SIG-M5 treated with dmso at 0.1 percent for 504 hours (cell line): ENCODE measurements around the gene RPL35A.
"Not testable (repeated sequence)": the region's sequence is repeated elsewhere in the genome, so short reads cannot be mapped to it uniquely, and the experiment has no call there.

ENCODE experiments used
- DNase-seq: peaks from one replicate; lab custom pipeline; 2025; ENCODE audit not compliant: unreplicated experiment; lab: John Stamatoyannopoulos, UW

RPL35A gene

DNA sequence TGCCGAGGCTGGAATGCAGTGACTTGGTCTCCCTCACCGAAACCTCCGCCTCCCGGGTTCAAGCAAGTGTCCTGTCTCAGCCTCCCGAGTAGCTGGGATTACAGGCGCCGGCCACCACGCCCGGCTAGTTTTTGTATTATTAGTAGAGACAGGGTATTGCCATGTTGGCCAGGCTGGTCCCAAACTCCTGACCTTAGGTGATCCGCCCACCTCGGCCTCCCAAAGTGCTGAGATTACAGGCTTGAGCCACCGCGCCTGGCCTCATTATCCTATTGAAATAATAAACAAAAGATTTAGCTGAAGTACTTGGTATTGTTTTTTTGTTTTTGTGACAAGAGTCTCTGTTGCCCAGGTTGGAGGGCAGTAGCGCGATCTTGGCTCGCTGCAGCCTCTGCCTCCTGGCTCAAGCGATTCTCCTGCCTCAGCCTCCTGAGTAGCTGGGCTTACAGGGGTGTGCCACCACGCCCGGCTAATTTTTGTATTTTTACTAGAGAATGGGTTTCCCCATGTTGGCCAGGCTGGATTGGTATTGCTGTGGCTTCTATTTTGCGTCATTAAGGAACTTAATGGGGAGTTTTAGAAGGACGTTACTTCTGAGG lies 1.5 kb downstream of the RPL35A start:
- peak; percentile 18 for DNase-seq

- DNase-seq: no peak
Observed at GRCh38 chr3:197952440-197952839, 2.5 kb downstream of the RPL35A start.

- no peak for DNase-seq
Observed at GRCh38 chr3:197953325-197953724, 3.3 kb downstream of the RPL35A start.

DNA sequence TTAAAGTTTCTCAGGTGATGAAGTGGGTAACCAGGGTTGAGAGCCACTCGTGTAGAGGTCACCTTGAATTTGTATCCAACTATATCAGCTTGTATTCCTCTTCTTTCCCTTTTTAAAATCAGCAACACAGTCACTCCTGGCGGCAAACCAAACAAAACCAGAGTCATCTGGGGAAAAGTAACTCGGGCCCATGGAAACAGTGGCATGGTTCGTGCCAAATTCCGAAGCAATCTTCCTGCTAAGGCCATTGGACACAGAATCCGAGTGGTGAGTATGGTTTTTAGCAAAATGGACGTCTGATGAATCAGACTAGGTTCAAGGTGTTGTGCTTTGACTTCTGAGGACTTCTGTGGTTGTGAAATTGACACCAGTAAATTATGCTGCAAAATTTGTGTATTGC lies 3.9 kb downstream of the RPL35A start:
- no peak for DNase-seq

DNA sequence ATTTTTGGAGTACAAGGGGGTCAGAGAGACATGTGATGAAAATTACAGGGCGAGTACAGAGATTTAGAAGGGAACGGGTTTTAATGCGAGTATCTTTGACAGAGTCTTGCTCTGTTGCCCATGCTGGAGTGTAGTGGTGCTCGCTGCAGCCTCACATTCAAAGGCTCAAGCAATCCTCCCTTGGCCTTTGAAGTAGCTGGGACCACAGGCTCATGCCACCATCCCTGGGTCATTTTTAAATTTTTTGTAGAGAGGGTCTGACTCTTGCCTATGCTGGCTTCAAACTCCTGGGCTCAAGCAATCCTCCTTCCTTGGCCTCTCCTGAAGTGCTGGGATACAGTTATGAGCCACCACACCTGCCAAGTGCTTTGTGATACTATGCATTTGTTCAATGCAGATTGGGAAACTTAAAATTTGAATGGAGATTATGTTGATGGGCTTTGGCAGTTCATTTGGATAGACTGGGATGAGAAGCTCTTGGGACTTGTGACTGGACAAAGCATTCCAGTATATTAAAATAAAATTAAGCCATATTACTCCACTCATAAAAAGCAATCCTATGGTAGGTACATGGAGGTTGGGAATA lies 6.0 kb downstream of the RPL35A start:
- DNase-seq: no peak

GRCh38 chr3:197956626-197956988 lies 6.6 kb downstream of the RPL35A start:
- no peak for DNase-seq

GRCh38 chr3:197957790-197958133 lies 7.8 kb downstream of the RPL35A start:
- no peak for DNase-seq

- peak; percentile 35 for DNase-seq
Observed at GRCh38 chr3:197958346-197958745, 8.4 kb downstream of the RPL35A start.

DNA sequence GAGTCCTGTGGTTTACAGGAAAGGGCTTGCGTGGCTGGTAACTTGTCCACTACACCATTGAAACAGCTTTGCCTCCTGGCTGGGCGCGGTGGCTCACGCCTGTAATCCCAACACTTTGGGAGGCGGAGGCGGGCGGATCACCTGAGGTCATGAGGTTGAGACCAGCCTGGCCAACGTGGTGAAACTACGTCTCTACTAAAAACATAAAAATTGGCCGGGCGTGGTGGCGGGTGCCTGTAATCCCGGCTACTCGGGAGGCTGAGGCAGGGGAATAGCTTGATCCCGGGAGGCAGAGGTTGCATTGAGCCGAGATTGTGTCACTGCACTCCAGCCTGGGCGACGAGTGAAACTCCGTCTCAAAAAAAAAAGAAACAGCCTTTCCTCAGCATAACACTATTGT lies 8.9 kb downstream of the RPL35A start:
- not testable (repeated sequence) for DNase-seq

DNA sequence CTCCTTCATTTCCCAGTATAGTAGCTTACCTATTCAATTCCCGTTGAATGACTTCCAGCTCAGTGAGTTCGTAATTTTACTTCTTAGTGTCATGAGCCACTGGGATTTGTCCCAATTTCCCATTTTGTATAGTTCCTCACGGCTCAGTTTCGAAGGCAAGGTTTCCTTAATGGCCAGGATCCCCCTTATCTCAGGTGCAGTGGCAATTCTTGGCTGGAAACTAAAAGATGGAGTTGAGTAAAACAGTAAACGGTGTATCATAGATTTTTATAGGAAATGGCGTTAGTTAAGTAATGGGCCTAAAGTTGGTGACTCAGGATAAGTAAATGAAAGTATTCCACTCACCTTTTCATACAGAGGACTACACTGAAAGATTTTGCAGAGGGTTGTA lies 9.5 kb downstream of the RPL35A start:
- DNase-seq: no peak

DNA sequence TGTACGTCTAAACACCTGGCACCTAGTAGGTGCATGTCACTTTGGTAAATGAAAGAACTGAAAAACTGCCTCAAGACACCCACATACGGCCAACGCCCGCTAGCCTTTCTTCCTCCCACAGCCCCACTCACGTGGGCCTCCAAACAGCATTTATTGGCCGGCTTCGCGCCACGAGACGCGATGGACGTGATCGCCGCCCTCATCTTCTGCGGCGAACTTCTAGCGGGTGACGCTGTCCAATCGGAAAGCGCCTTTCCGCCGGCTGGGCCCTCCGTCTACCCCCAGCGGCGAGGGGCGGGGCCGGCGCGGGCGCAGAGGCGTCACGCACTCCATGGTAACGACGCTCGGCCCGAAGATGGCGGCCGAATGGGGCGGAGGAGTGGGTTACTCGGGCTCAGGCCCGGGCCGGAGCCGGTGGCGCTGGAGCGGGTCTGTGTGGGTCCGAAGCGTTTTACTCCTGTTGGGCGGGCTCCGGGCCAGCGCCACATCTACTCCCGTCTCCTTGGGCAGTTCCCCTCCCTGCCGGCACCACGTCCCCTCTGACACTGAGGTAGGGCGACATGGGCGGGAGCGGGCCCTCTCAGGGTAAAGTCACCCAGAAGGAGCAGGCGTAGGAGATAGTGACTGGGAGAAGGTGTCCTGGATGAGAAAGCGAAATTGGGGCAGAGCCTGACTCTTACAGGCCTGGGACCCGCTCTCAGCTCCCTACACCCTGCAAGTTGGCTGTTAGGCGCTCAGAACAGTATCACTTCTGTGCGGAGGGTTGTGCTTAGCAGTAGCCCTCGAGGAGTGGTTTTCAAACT lies 10.1 kb downstream of the RPL35A start, which contains the start of gene LMLN:
TSS of gene LMLN (plus strand) at position 327 of the 803 bp plus-strand sequence. CDS start at position 356, 29 bp downstream.
- peak; percentile 97 for DNase-seq

DNA sequence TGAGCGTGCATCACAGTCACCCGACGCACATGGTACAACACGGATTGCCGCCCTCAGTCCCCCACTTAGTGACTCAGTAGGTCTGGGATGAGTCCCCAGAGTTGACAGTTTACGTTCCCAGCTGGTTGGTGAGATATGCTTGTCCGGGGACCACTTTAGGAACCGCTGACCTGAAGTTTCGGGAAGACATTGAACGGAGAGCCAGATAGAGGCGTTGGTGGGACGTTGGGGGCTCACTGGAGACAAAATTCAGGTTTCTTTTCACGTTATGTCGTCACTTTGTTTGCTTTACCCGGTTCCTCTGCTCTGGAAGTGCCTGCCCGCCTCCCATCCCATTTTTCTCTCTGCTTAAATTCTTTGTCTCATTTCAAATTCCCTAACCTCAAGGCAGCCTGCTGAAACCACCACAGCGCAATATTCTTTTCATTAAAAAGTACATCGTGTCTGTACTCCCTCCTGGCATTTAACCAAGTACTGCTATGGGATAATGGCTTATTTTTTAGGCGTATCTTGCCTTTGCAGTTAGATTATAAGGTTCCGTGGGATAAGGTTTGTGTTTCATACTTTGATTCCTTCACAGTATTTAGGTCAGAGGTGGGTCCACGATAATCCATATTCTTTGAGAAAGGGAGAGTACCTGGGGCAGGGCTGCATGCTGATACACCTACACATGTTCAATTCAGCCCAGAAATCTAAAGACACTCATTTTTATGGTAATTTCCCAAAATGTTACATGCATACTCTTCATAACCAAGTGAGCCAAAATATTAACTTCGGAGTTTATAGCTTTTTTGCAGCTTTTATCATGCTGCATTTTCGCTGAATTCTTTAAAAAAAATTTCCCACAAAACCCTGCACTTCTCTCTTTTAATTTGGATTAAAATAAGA lies 10.9 kb downstream of the RPL35A start:
- no peak for DNase-seq

DNA sequence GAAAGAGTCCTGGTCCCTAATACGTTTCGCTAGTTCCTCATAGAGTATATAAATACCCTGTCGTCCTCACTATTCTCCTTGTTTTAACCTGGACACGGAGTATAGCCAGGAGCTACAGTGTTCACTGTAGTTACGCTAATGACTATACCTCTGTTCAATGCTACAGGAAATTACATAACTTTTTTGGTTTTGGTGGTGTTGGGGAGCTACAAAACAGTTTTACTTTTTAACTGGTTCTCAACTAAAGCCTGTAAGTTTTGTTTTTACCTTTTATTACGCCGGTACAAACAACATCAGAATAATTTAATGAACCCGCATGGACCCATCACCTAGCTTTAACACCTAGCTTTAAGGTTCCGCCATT lies 11.6 kb downstream of the RPL35A start:
- DNase-seq: peak; percentile 44

DNA sequence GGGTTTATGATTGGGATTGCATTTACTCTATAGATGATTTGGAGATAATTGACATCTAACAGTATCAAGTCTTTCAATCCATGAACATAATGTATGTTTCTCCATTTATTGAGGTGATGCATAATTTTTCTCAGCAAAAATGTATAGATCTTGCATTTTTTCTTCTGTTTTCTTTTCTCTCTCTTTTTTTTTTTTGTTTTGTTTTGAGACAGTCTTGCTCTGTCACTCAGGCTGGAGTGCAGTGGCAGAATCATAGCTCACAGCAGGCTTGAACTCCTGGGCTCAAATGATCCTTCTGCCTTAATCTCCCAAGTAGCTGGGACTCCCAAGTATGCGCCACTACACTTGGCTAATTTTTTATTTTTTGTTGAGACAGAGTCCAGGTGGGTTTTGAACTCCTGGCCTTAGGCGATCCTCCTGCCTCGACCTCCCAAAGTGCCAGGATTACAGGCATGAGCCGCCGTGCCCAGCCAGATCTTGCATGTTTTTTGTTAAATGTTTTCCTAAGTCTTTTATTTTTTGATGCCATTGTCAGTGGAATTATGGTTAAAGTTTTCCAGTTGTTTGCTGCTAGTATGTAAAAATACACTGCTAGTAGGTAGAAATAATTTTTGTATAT lies 13.1 kb downstream of the RPL35A start:
- DNase-seq: no peak

GRCh38 chr3:197967337-197967989 lies 17.5 kb downstream of the RPL35A start:
- not testable (repeated sequence) for DNase-seq

DNA sequence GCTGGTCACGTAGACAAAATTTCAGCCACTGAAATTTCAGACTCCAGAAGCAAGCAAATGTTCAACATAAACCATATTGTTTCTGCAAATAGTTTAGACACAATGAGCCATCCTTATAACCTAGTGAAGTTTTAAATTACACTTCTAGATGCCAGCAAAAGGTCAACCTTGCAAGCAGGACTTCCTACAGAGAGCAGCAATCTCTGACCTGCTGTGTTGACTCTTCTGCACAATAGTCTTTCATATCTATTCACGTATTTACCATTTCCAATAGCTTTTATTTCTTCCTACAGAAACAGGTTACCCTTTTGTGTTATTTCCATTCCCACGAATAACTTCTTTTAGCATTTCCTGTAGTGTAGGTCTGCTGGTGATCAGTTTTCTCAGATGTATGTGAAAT lies 20.6 kb downstream of the RPL35A start:
- no peak for DNase-seq

DNA sequence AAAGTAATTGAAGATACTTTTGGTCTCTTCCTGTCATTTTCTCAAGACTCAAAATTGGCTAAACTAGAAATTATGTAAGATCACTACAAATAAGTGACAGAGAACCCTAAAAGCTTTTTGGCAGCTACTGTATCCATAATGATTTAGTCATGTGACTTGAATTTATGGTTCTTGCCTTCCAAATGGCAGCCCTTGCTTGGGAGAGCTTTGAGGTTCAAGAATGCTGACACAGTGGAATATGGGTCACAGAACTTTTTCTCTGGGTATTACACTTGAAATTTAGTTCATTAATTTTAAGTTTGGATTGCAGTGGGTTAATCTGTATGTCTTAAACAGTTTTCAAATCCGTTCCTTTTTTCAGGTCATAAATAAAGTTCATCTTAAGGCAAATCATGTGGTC lies 24.0 kb downstream of the RPL35A start:
- no peak for DNase-seq

- no peak for DNase-seq
Observed at GRCh38 chr3:197975311-197975710, 25.3 kb downstream of the RPL35A start.

GRCh38 chr3:197983076-197983475 lies 33.1 kb downstream of the RPL35A start:
- DNase-seq: no peak

DNA sequence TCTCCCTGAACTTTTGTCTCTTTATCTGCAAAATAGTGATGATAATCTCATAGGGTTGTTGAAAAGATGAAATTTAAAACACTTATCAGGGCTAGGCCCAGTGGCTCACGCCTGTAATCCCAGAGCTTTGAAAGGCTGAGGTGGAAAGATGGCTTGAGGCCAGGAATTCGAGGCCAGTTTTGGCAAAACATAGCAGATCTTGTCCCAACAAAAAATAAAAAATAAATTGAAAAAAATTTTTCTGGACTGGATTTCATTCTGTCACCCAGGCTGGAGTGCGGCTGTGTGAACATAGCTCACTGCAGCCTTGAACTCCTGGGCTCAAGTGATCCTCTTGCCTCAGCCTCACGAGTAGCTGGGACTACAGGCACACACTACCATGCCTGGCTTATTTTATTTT lies 39.7 kb downstream of the RPL35A start:
- DNase-seq: no peak

- no peak for DNase-seq
Observed at GRCh38 chr3:197994736-197995135, 44.7 kb downstream of the RPL35A start.
